AG10803 (cell line): Measurements from ENCODE around the gene DIPK1B.

ENCODE experiments used
- DNase-seq: peaks from one replicate; pipeline ENCODE4 v3.0.0; 2010; ENCODE audit warnings: low read depth
- H3K4me3 ChIP-seq: 2 replicates; pipeline ENCODE4 v1.5.1; 2011; ENCODE audit warnings: mild to moderate bottlenecking, low read length, control low read depth
- TF ChIP-seq, protein P1 (sequence below): conservative IDR thresholded peaks from 2 replicates; pipeline ENCODE4 v1.5.1; 2011; ENCODE audit warnings: mild to moderate bottlenecking, low read length, control low read depth, inconsistent platforms

The DIPK1B gene

DNA sequence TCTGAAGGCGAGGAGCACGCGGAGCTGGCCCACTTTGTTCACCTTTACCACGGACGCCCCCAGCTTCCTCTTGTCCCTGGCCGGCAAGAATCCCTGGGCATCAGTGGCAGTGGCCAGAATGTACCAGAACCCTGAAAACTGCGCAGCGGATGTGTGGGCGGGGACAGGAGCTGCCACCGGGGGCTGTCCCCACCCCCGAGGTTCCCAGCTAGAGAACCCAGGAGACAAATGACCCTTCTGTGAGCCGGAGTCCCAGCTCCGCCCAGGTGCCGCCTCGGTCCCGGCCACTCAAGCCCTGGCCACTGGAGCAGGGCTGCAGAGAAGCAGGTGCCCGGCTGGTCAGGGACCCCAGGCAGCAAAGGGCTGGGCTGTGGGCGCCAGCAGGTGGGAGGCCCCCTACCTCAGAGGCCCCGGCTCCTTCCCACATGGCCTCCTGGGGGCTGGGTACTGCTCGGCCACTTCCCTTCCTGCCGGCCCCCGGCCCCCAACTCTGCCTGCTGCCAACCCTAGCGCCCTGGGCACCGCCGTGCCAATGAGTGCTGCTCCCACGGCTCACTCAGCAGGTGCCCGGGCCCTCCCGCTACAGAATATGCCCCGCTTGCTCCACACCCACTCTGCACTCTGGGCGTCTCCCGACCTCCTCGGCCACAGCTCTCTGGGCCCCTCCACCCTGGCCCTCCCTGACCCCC is 29.7 kb downstream of the DIPK1B start:
- no peak for DNase-seq
- TF ChIP-seq, protein P1, sequence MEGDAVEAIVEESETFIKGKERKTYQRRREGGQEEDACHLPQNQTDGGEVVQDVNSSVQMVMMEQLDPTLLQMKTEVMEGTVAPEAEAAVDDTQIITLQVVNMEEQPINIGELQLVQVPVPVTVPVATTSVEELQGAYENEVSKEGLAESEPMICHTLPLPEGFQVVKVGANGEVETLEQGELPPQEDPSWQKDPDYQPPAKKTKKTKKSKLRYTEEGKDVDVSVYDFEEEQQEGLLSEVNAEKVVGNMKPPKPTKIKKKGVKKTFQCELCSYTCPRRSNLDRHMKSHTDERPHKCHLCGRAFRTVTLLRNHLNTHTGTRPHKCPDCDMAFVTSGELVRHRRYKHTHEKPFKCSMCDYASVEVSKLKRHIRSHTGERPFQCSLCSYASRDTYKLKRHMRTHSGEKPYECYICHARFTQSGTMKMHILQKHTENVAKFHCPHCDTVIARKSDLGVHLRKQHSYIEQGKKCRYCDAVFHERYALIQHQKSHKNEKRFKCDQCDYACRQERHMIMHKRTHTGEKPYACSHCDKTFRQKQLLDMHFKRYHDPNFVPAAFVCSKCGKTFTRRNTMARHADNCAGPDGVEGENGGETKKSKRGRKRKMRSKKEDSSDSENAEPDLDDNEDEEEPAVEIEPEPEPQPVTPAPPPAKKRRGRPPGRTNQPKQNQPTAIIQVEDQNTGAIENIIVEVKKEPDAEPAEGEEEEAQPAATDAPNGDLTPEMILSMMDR: no peak

DNA sequence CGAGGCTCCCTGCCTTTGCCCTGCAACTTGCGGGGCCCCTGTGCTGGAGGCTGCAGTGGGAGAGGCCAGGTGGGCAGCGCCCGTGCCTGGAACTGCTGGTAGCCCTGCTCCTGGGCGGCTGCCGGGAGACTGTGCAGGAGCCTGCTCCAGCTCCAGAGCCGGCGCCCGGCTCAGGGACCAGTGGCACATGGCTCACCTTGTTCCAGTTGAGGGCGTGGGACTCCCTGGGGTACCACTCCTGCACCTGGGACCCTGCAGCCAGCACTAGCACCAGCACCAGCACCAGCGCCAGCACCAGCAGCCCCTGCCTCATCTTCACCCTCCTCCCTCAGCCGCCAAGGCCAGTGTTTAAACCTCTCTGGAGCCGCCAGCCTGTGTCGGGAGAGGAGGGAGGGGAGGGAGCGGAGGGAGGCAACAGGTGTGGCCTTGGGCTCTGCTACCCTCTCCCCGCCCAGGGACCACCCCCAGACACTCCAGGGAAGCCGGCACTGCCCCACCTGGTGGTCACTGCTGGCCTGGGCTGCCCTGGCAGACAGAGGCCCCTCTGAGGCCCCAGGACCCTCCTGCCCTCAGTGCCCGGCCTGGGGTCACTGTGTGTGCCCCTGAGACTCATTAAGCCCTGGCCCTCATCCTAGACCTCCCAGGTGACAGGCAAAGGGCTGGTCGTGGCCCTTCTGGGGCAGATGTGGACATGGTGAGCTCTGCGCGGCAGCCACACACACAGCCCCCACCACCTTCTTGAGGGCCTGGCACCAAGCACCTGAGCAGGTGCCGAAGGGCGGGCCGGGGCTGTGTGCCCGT is 30.4 kb downstream of the DIPK1B start, which contains the start of gene LCN10:
Gene LCN10 (minus strand): TSS at position 350 of the 801 bp plus-strand sequence. CDS start 37 bp downstream, at position 313.
- no peak within 1 kb of the TSS for H3K4me3 ChIP-seq
- no peak for DNase-seq
- TF ChIP-seq, protein P1: peak; percentile 25; the same call in 1 of the 2 replicates

More for the DNA sequence above, 29.7 kb downstream of the DIPK1B start:
- no peak overlapping the region for H3K4me3 ChIP-seq

DNA sequence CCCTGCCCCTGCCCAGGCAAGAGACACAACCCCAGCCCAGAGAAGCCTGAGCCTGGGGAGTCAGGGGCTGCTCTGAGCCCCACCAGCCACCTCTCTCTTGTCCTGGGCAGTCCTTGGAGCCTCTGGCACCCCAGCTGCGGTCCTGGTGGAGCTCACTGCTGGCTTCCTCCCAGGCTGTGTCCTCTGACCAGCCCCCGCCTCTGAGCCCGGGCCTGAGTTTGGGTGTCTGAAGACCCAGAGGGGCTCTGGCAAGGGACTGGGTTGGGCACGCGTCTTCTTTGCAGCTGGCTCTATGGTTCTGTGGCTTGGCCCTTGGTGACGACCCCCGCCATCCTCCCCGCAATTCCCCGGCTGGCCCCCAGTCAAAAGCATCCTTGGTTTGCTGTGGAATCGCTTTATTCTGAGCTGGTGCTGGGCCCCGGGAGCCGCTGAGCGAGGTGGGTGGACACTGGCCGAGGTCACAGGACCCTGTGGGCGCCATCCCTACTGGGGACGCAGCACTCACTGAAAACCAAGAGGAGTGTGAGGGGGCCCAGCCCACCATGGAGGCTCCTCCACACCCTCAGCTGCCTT is 31.4 kb downstream of the DIPK1B start:
- no peak for DNase-seq
- no peak overlapping the region for H3K4me3 ChIP-seq
- TF ChIP-seq, protein P1: no peak

DNA sequence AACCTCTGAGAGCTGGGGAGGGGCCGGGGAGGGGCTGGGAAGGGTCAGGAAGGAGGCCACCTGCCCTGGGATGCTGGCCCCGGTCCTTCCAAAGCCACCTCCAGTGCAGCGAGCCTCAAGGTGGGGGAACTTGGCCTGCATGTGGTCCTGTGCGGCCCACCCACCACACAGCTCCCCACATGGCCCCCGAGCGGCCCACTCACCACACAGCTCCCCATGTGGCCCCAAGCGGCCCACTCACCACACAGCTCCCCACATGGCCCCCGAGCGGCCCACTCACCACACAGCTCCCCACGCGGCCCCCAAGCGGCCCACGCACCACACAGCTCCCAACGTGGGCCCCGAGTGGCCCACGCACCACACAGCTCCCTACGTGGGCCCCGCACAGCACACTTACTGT is 32.4 kb downstream of the DIPK1B start:
- TF ChIP-seq, protein P1: no peak
- H3K4me3 ChIP-seq: no peak overlapping the region
- no peak for DNase-seq

DNA sequence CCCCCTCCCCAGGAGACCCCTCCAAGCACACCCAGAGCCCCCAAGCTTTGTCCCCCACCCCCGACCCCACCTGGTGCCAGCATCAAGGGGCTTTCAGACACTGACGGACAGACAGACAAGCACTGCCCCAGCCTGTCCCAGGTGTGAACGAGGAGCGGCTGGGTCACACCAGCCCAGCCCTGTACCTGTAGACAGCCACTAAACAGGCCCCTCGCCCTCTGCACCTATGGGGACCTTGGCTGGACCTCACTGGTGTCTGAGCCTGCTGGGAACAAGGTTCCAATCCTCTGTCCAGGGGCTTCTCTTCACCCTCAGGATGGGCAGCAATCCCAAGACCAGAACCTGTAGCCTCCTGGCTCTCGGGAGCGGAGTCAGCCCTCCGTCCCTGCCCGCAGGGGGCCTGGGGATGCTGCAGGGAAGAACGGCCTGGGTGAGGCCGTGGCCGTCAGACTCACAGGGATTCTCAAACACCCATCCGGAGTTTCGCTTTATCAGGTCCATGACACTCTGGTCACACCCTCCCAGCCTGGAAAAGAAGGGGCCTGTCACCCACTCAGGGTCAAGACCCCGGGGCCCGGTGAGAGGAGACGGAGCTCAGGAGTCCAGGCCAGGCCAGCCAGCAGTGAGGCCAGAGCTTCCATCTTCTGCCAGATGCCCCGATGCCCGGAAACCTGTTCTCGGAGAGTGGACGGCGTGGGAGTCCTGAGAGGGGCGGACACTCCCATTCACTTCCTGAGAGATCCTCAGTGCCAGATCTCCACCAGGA is 33.2 kb downstream of the DIPK1B start:
- TF ChIP-seq, protein P1: no peak
- no peak overlapping the region for H3K4me3 ChIP-seq
- DNase-seq: no peak

DNA sequence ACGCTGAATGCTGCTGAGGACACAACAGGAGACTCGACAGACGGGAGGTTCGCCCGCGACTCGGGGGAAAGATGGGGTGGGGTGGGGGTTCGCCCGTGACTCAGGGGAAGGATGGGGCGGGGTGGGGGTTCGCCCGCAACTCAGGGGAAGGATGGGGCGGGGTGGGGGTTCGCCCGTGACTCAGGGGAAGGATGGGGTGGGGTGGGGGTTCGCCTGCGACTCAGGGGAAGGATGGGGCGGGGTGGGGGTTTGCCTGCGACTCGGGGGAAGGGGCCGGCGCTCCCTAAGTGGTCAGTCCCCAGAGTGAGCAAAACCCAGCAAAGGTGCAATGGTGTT is 33.8 kb downstream of the DIPK1B start:
- H3K4me3 ChIP-seq: no peak overlapping the region
- TF ChIP-seq, protein P1: no peak
- no peak for DNase-seq
